GM19372 (cell line): ENCODE measurements around the gene SPSB1.
"Not testable (repeated sequence)": the region's sequence is repeated elsewhere in the genome, so short reads cannot be mapped to it uniquely, and the experiment has no call there.

Experiments
- ATAC-seq: cut with Tn5 transposase; IDR thresholded peaks from one replicate; pipeline ENCODE4 v1.9.1; 2021; ENCODE audit warnings: mild to moderate bottlenecking, low read depth, moderate library complexity; ENCODE audit not compliant: unreplicated experiment

The SPSB1 gene

GRCh38 chr1:9384128-9384527 is 91.4 kb downstream of the SPSB1 start:
- ATAC-seq = no peak

GRCh38 chr1:9384751-9385245 is 92.1 kb downstream of the SPSB1 start:
- no peak for ATAC-seq

GRCh38 chr1:9385392-9385791 is 92.7 kb downstream of the SPSB1 start:
- ATAC-seq = not testable (repeated sequence)

GRCh38 chr1:9385801-9386573 is 93.3 kb downstream of the SPSB1 start:
- ATAC-seq = no peak

GRCh38 chr1:9388335-9389180 is 95.9 kb downstream of the SPSB1 start:
- ATAC-seq = no peak

GRCh38 chr1:9389968-9390367 is 97.3 kb downstream of the SPSB1 start:
- ATAC-seq = no peak

GRCh38 chr1:9391620-9392019 is 98.9 kb downstream of the SPSB1 start:
- no peak for ATAC-seq

GRCh38 chr1:9394010-9394409 is 101.3 kb downstream of the SPSB1 start:
- ATAC-seq = no peak

GRCh38 chr1:9395018-9395417 is 102.3 kb downstream of the SPSB1 start:
- no peak for ATAC-seq

GRCh38 chr1:9397047-9397446 is 104.4 kb downstream of the SPSB1 start:
- no peak for ATAC-seq

GRCh38 chr1:9397997-9398526 is 105.4 kb downstream of the SPSB1 start:
- ATAC-seq = no peak

GRCh38 chr1:9399510-9400424 is 107.1 kb downstream of the SPSB1 start:
- no peak for ATAC-seq

- ATAC-seq = no peak
These were observed 107.9 kb downstream of the SPSB1 start for GRCh38 chr1:9400425-9401079.

- ATAC-seq = no peak
These were observed 108.4 kb downstream of the SPSB1 start for GRCh38 chr1:9401080-9401453.

GRCh38 chr1:9402256-9402616 is 109.5 kb downstream of the SPSB1 start:
- ATAC-seq = no peak

- no peak for ATAC-seq
These were observed 110.1 kb downstream of the SPSB1 start for GRCh38 chr1:9402717-9403225.

GRCh38 chr1:9404117-9404914 is 111.6 kb downstream of the SPSB1 start:
- ATAC-seq = no peak

GRCh38 chr1:9406111-9406510 is 113.4 kb downstream of the SPSB1 start:
- ATAC-seq = no peak

GRCh38 chr1:9410737-9411297 is 118.1 kb downstream of the SPSB1 start:
- no peak for ATAC-seq
